HG02943 (cell line): ENCODE results near the gene RARRES2.

Source experiments
- ATAC-seq: cut with Tn5 transposase; IDR thresholded peaks from one replicate; pipeline ENCODE4 v1.9.1; 2021; ENCODE audit warnings: mild to moderate bottlenecking, low read depth, moderate library complexity; ENCODE audit not compliant: unreplicated experiment

Gene RARRES2

GRCh38 chr7:150363872-150364271 lies 22.4 kb upstream of the RARRES2 start:
- no peak for ATAC-seq

DNA sequence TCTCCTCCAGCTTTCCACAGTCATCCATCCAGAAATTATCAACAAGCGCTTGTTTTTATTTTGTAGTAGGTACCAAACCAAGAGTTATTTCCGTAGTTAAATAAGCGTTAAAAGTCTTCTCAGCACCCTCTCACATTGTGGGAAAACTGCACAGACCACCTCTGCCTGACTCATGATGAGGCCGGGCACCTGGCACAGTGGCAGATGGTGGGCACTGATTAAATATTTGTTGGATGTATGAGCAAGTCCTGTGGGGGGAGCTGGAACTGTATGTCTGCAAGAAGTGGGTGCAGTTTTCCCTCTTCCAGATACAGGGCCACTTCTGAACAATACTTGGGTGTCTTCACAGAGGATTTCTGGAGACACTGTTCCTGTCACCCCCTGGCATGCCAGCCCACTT lies 21.9 kb upstream of the RARRES2 start:
- no peak for ATAC-seq

DNA sequence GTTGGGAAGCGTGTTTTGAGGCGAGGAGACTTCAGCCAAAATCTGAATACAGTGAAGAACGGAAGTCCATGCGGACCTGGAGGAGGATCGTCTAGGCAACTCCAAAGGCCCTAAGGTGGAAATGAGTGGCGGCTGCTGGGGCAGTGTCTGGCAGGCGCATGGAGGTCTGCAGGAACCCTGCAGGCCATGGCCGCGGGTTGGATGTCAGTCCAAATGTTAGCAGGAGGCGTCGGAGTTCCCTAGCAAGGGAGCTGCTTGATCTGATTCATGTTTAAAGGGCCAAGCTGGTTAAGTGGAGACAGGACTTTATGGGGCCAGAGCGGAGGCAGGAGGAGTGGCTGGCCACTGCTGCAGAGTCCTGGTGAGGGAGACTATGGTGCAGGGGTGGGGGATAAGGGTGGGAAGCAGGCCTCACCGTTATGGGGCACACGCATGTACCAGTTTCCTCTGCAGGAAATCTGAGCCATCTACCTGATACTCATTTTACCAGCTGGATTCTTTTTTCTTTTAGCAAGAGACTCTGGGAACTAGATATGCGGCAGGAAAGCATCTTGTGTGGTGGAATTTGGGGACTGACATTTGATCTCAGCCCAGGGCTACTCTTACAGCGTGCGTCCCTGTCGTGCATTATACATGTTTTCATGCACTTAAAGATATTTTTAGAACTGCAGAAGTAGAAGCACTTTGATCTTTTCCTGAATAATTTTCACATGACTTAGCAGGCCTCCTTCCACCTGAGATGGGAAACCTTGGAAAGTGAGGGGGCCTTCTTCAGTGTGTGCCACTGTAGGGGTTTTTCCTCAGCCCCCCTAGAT lies 20.6 kb upstream of the RARRES2 start:
- ATAC-seq = no peak

DNA sequence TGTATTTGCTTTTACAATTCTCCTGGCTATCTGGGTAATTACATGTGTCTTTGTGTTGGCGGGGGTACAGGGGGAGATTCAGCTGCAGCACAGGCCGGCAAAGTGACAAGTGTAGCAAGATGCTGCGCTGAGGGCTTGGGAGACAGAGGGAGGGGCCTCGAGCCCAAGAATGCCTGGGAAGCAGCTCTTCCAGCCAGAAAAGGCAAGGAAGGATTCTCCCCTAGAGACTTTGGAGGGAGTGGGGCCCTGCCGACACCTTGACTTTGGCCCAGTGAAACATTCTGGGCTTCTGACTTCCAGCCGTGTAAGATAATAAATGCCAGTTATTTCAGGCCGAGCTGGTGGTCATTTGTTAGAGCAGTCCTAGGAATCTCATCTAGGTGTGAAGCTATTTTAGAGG lies 20.0 kb upstream of the RARRES2 start:
- no peak for ATAC-seq

- ATAC-seq = no peak
These were observed 19.1 kb upstream of the RARRES2 start for GRCh38 chr7:150360363-150361058.

DNA sequence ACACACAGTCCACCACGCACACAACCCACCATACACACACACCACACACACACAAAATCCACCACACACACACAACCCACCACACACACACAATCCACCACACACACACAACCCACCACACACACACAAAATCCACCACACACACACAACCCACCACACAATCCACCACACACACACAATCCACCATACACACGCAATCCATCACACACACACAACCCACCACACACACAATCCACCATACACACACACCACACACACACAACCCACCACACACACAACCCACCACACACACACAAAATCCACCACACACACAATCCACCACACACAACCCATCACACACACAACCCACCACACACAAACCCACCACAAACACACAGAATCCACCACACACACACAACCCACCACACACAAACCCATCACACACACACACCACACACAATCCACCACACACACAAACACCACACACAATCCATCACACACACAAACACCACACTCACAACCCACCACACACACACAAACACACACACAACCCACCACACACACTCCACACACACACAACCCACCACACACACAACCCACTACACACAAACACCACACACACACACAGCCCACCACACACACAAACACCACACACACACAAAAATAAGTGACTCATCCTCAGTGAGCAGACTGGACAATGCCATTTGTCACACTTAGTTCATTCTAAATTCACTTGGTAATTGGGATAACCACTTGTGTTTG lies 18.4 kb upstream of the RARRES2 start:
- ATAC-seq = no peak

- no peak for ATAC-seq
These were observed 17.7 kb upstream of the RARRES2 start for GRCh38 chr7:150358988-150359621.

- ATAC-seq = no peak
These were observed 17.0 kb upstream of the RARRES2 start for GRCh38 chr7:150358433-150358832.

DNA sequence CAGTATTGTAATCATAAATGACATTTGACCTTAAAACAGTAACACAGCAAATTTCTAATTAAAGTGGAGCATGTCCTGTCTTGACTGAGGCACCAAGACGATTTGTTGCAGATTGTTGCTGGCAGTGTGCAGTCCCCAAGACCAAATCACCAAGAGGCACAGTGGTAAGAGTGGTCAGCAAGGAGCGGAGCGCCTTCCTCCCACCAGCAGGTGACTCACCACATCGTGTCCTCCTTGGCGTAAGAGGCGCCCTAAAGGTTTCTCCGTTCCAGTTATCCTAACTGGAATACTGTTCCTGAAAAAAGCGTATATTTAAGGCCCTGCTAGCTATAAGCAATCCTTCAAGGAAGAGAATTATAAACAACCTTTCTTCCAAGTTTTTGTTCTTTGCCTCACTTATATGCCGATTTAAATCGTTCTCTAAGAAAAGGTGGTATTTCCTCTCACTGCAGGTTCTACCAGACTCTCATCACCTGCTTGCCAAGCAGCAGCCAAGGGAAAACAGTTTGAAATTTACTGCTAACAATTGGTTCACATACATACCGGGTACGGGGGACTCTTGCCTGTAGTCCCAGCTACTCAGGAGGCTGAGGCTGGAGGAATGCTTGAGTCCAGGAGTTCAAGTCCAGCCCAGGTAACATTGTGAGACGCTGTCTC lies 16.5 kb upstream of the RARRES2 start:
- ATAC-seq = peak; percentile 40

- ATAC-seq = peak; percentile 71
These were observed 15.8 kb upstream of the RARRES2 start for GRCh38 chr7:150357270-150357669.

GRCh38 chr7:150356265-150356897 lies 15.0 kb upstream of the RARRES2 start:
- no peak for ATAC-seq

DNA sequence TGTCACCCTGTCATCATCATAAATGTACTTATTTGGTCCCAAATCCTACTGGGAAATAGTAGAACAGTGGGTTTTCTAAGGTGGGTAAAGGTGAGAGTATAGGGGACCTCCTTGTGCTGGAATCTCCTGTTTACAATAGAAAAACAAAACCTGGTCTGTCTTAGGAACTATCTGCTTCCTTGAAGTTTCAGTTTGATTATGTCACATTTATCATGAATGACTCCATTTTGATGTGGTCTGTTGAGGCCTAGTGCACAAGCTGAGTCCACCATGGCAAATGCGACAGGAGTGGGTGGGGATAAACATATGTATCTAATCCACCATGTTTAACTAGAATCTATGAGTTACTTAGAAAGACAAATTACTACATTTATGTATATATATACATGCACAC lies 14.2 kb upstream of the RARRES2 start:
- no peak for ATAC-seq

GRCh38 chr7:150351587-150352194 lies 10.3 kb upstream of the RARRES2 start:
- ATAC-seq = no peak

- no peak for ATAC-seq
These were observed 5.5 kb upstream of the RARRES2 start for GRCh38 chr7:150346922-150347321.

- ATAC-seq = no peak
These were observed 3.6 kb upstream of the RARRES2 start for GRCh38 chr7:150345012-150345411.

- no peak for ATAC-seq
These were observed 2.9 kb upstream of the RARRES2 start for GRCh38 chr7:150344299-150344698.

- no peak for ATAC-seq
These were observed 1.8 kb upstream of the RARRES2 start for GRCh38 chr7:150343225-150343624.

- no peak for ATAC-seq
These were observed 636 bp upstream of the RARRES2 start for GRCh38 chr7:150342121-150342408.

- ATAC-seq = no peak
These were observed 560 bp downstream of the RARRES2 start for GRCh38 chr7:150340875-150341262.
